ENCODE measurements around the gene MCTP1. TPM values are rescaled to one million over a fixed set of nuclear protein-coding genes. Genes with fewer than 3 reads are reported as not detected.
"Not testable (repeated sequence)": the region's sequence is repeated elsewhere in the genome, so short reads cannot be mapped to it uniquely, and the experiment has no call there.

MCTP1 gene
- total and polyA plus RNA-seq, 2 donors from 2014 or later, result 1.4 to 19.3 TPM

- FAIRE-seq, result no peak
- no peak overlapping the region for H3K4me3 ChIP-seq (ENCODE audit: low read length in 3 of 3)
These were observed 435.6 kb downstream of the MCTP1 start for GRCh38 chr5:94849324-94849723.

GRCh38 chr5:94847726-94848125 lies 437.2 kb downstream of the MCTP1 start:
- Histone ChIP-seq H3K36me3 (ENCODE audit: control insufficient read depth in 2 of 3, insufficient read depth in 3 of 3, low read length in 3 of 3) (no peaks in the 10 kb centered on the region), H3K27me3 (ENCODE audit: control insufficient read depth, insufficient read depth, low read length) (no peaks in the 10 kb centered on the region), H3K4me3 (ENCODE audit: low read length in 3 of 3) (no peak overlapping the region), H3K9ac (ENCODE audit: low read length in 3 of 3) (no peak overlapping the region), H3K9me3 (ENCODE audit: control insufficient read depth in 2 of 3, insufficient read depth in 1 of 3, low read length in 3 of 3) (no peaks in the 10 kb centered on the region), H3K27ac (ENCODE audit: low read depth in 2 of 2, low read length in 2 of 2) (no peak overlapping the region), H3K4me1 (ENCODE audit: control insufficient read depth in 2 of 3, insufficient read depth in 2 of 3, low read depth in 1 of 3, low read length in 3 of 3) (no peaks in the 10 kb centered on the region)
- DNase-seq, result no peak
- intact Hi-C loops (cut with DNase I), result no loop called here
- FAIRE-seq, result no peak
- no peak for TF ChIP-seq CTCF (IDR thresholded peaks at IDR 0.05; ENCODE audit: borderline replicate concordance, extremely low read depth, insufficient read depth)

More at GRCh38 chr5:94849324-94849723, 435.6 kb downstream of the MCTP1 start:
- intact Hi-C loops (cut with DNase I), result no loop called here
- H3K27ac ChIP-seq (ENCODE audit: low read depth in 2 of 2, low read length in 2 of 2), result no peak overlapping the region
- no peaks in the 10 kb centered on the region for H3K9me3 ChIP-seq (ENCODE audit: control insufficient read depth in 2 of 3, insufficient read depth in 1 of 3, low read length in 3 of 3)
- DNase-seq, result no peak
- H3K36me3 ChIP-seq (ENCODE audit: control insufficient read depth in 2 of 3, insufficient read depth in 3 of 3, low read length in 3 of 3), result no peaks in the 10 kb centered on the region
- no peak for TF ChIP-seq CTCF (IDR thresholded peaks at IDR 0.05; ENCODE audit: borderline replicate concordance, extremely low read depth, insufficient read depth)
- H3K27me3 ChIP-seq (ENCODE audit: control insufficient read depth, insufficient read depth, low read length), result no peaks in the 10 kb centered on the region
- H3K4me1 ChIP-seq (ENCODE audit: control insufficient read depth in 2 of 3, insufficient read depth in 2 of 3, low read depth in 1 of 3, low read length in 3 of 3), result no peaks in the 10 kb centered on the region
- no peak overlapping the region for H3K9ac ChIP-seq (ENCODE audit: low read length in 3 of 3)

GRCh38 chr5:94847019-94847418 lies 437.9 kb downstream of the MCTP1 start:
- Histone ChIP-seq H3K4me1 (ENCODE audit: control insufficient read depth in 2 of 3, insufficient read depth in 2 of 3, low read depth in 1 of 3, low read length in 3 of 3) (no peaks in the 10 kb centered on the region), H3K27me3 (ENCODE audit: control insufficient read depth, insufficient read depth, low read length) (no peaks in the 10 kb centered on the region), H3K27ac (ENCODE audit: low read depth in 2 of 2, low read length in 2 of 2) (no peak overlapping the region), H3K9ac (ENCODE audit: low read length in 3 of 3) (no peak overlapping the region), H3K9me3 (ENCODE audit: control insufficient read depth in 2 of 3, insufficient read depth in 1 of 3, low read length in 3 of 3) (no peaks in the 10 kb centered on the region), H3K4me3 (ENCODE audit: low read length in 3 of 3) (no peak overlapping the region), H3K36me3 (ENCODE audit: control insufficient read depth in 2 of 3, insufficient read depth in 3 of 3, low read length in 3 of 3) (no peaks in the 10 kb centered on the region)
- no peak for TF ChIP-seq CTCF (IDR thresholded peaks at IDR 0.05; ENCODE audit: borderline replicate concordance, extremely low read depth, insufficient read depth)
- DNase-seq (no peak), FAIRE-seq (no peak)
- intact Hi-C loops (cut with DNase I), result no loop called here

- H3K27ac ChIP-seq (ENCODE audit: low read depth in 2 of 2, low read length in 2 of 2); H3K27me3 ChIP-seq (ENCODE audit: control insufficient read depth, insufficient read depth, low read length); FAIRE-seq; intact Hi-C loops (cut with DNase I); H3K9ac ChIP-seq (ENCODE audit: low read length in 3 of 3); H3K36me3 ChIP-seq (ENCODE audit: control insufficient read depth in 2 of 3, insufficient read depth in 3 of 3, low read length in 3 of 3); DNase-seq; H3K9me3 ChIP-seq (ENCODE audit: control insufficient read depth in 2 of 3, insufficient read depth in 1 of 3, low read length in 3 of 3); H3K4me1 ChIP-seq (ENCODE audit: control insufficient read depth in 2 of 3, insufficient read depth in 2 of 3, low read depth in 1 of 3, low read length in 3 of 3); H3K4me3 ChIP-seq (ENCODE audit: low read length in 3 of 3): not testable (repeated sequence)
These were observed 439.2 kb downstream of the MCTP1 start for GRCh38 chr5:94845696-94846095.

All from kidney (tissue), 14 donors.